ENCODE results near the gene RUFY3.

RUFY3 gene

DNA sequence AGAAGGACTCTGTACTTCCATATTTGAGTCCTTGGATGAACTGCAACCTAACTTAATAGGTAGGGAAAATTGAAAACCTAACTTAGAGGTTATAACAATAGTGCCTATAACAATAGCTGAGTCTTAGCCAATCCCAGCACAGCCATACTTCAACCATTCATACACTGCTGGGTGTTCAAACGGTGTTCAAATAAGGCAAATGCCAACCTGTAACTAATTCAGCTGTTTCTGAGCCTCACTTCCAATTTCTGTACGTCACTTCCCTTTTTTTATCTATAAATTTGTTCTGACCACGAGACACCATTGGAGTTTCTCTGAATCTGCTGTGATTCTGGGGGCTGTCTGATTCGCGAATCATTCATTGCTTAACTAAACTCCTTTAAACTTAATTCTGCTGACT, 127.5 kb downstream of the RUFY3 start:
- peak; percentile 47 for ATAC-seq
- H3K27ac Mint-ChIP-seq = peak overlapping the region; percentile 76

DNA sequence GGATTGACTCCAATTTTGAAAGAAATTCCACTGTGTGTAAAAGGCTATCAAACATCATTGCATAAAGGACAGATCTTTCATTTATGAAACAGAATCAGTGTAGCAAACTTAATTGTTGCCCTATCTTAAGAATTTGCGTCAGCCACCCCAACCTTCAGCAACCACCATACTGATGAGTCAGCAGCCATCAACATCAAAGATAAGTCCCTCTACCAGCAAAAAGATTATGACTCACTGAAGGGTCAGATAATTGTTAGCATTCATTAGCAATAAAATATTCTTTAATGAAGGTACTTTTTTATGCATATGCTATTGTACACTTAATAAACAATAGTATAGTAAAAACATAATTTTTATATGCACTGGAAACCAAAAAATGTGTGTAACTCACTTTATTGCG, 133.7 kb downstream of the RUFY3 start:
- Mint-ChIP-seq H3K4me1 (no peaks in the 10 kb centered on the region), H3K27ac (no peak overlapping the region), H3K27me3 (no peaks in the 10 kb centered on the region), H3K9me3 (no peaks in the 10 kb centered on the region), H3K36me3 (no peaks in the 10 kb centered on the region), H3K4me3 (no peak overlapping the region)
- no peak for ATAC-seq

More for the DNA sequence above, 127.5 kb downstream of the RUFY3 start:
- no peaks in the 10 kb centered on the region for H3K27me3 Mint-ChIP-seq
- no peaks in the 10 kb centered on the region for H3K9me3 Mint-ChIP-seq
- H3K4me3 Mint-ChIP-seq = no peak overlapping the region
- no peaks in the 10 kb centered on the region for H3K36me3 Mint-ChIP-seq
- peaks cover 26% of the 10 kb centered on the region for H3K4me1 Mint-ChIP-seq

All from stimulated activated memory B cell treated with anti-CD40 and anti-IgM and Interleukin-4, amounts not matched to agents 10 μg/mL and 1 μg/mL and 100 μg/mL, for 72 hours (primary cell).